HG03521 (cell line): ENCODE measurements around the gene CNNM2.
"Not testable (repeated sequence)": the region's sequence is repeated elsewhere in the genome, so short reads cannot be mapped to it uniquely, and the experiment has no call there.

Source experiments
- ATAC-seq: cut with Tn5 transposase; IDR thresholded peaks from one replicate; pipeline ENCODE4 v1.9.1; 2021; ENCODE audit warnings: mild to moderate bottlenecking, moderate library complexity; ENCODE audit not compliant: unreplicated experiment

CNNM2 gene

DNA sequence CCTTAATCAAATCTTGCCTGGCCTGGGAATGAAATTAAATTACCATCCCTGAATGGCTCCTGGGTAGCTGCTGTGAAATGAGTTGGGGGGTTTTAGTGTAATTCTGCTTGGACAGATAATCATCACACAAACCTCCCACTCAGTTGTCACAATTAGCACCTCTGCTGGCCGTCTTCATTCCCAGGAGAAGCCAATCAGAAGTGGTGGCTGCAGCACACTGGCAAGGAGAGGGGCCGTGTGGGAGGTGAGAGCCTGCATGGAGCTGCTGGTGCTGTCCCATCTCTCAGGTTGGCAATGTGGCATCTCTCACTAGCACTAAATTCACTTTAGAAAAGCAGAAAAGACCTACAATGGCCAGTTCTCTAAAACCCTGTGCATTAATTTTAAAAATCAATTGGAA lies 182.5 kb downstream of the CNNM2 start:
- ATAC-seq: no peak

DNA sequence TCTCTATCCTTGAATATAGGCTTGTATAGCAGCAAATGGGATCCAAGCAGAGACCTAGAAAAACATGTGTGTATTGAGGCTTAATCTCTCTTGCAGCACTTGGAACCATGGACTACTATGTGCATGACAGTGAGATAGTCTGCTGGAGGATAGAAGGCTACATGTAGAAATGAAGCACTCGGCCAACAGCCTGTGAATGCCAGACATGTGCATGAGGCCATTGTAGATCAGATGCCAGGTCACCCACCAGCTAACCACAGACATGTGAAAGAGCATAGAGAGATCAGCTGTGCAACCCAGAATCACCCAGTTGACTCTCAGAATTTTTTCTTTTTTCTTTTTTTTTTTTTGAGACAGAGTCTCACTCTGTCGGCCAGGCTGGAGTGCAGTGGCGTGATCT lies 184.1 kb downstream of the CNNM2 start:
- ATAC-seq: no peak

DNA sequence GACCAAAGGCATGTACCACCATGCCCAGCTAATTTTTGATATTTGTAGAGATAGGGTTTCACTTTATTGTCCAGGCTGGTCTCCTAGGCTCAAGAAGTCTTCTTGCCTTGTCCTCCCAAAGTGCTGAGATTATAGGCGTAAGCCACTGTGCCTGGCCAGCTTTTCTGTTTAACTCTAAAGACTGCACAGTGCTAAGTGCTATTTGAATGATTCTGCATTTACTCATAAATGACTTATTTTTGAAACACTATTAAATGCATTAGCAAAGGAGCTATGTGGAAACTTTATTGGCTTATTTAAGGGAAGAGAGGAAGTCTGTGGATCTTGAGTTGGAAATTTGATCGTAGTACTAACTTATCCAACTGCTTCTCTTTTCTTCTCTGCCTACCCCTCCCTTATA lies 185.9 kb downstream of the CNNM2 start:
- ATAC-seq: no peak

DNA sequence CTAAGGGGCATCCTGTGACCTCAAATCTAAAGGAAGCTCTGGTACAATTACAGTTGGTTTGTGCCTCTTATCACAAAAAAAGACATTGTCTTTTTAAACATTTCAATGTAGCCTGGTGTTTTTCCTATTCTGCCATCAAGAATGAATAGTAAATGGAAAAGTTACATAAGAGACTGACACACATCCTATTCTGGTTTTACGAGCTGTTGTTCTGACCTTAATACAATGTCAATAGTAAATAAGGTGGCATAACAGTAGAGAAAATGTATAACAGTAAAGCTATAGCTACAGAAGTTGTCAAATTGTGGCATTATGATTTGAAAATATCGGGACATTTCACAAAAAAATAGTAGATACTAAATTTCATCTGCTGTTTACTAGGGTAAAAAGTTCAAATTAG lies 186.6 kb downstream of the CNNM2 start:
- ATAC-seq: no peak

DNA sequence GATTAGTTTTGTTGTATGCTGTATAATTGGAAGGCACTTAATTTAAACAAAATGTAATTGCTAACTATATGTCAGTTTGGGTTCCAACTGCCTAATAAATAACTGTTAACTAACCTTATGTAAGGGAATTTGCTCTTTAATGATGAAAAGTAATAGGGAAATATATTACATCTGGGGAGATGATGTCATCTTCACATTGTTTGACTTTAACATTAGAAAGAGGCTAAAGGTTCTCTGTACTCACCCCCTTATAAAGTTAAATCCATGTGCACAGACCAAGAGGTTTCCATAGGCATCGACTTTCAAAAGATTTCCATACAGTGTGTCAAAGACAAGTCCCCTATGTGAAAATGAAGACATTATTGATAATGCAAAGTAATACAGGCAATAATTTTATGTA lies 187.4 kb downstream of the CNNM2 start:
- no peak for ATAC-seq

DNA sequence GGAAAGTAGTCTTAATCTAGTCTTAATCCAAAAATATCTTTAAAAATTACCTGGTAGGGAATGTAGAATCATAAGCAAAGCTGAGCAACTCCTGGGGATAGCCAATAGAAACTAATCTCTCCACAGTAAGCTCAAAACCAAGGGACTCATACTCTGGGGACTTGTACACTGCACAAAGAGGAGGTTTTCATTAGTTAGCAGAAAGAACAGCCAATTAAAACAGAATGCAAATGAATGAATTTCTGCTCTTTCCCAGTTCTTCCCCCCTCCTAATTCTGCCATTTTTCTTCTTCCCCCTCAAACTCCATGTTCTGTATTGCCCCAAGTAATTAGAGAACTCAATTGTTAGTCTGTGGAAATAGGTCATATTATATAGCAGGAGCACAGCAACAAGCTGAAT lies 188.4 kb downstream of the CNNM2 start:
- no peak for ATAC-seq

DNA sequence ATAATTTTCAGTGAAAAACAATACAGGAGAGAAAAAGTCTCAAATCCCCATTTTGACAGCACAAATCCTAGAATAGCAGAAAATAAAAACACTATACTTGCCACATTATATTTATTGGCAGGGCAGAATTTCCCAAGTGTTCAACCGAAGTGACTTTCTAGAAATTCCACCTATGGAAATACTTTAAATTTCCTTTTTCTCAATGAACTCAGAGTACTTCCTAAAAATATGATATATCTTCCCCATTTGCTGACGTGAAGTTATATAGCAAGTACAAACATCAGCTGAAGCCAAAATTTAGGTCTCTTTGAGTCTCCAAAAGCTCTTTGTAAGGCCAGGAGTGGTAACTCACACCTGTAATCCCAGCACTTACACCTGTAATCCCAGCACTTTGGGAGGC lies 191.7 kb downstream of the CNNM2 start:
- no peak for ATAC-seq

DNA sequence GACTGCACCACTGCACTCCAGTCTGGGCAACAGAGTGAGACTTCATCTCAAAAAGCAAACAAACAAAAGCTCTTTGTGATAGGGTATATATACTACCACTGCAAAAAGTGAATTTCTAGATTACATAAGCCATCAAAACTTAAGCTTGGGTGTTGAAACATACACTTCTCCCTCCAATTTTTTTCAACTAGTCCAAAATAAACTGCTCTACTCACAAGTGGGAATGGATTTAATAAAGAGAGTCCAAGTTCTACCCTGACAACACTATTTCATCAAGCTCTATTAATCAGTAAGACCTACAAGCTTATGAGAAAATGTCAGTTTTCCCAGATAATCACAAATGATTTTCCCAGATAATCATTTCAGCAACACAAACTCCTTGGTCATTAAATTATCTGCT lies 192.3 kb downstream of the CNNM2 start:
- no peak for ATAC-seq

DNA sequence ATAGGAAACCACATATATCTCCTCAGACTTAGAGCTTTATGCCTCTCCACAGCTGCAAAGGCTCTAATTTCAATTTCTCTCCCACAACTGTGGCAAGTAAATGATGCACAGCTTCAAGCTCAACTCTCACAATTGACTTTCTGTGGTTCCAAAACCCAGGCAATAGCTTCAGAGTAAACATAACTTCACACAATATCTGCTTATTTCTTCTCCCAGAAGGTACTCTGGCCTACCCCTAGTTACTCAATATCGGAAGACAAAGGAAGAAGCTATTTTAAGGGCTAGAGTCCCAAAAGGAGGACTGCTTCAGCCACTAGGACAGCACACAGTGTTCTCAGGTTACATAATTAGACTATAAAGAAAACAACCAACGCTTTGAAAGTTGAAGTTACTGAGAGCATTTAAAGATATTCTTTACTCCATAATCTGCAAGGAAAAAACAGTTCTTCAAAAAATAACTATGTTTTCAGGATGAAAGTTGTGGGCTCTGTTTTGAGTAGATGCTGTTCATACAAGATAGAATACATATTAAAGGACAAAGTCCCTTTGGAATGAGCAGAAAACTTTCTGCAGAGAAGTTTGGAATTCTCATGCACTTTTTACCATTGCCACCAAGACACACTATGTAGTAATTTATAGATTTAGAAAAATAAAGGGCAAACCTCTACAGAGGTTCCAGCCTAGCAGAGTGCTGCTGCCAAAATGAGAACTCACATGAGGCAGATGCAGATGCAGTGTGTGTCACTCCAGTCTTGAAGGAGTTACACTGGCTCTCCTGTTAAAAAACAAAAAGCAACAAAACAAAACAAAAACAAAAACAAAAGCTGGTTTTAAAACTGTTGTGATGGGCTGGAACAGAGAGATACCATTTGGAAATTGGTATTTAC lies 193.2 kb downstream of the CNNM2 start:
- peak; percentile 45 for ATAC-seq

DNA sequence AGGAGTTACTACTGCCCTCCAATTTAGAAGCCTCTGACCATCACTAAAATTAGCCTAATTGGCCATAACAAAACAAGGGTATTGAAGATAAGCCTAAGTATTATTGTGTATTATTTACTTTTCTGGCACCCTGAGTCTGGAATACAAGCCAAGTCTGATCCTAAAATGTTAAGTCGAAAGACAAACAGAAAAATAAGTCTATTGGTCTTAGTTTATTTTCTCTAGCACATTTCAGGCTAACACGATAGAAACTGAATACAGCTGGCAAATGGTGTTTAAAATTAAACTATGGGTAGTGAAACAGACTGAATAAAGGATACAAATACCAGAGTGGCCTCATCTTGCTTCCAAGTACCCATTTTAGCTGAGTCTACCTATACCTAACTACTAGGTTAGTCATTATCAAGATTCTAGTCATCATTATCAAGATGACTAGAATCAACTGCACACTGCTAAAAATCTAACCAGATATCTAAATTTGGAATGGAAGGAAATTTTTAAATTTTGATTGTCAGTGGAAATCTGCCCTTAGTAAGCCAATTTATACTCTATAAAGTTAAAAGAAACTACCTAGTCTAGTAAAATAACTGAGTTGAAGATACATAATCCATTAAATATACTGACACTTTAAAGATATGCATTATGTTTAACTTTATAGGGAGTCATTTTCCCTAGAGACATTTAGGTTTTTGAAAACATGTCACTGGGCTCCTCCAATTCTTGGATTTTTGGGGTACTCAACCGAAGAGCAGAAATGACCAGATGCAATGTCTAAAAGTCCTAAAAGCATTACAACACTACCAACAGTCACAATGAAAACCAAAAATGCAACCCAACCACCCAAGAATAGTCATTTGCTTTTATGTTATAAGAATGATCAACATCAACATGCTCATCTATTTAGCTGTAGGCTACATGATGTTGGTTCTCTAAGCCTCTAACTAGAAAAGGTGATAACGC lies 194.1 kb downstream of the CNNM2 start:
- peak; percentile 46 for ATAC-seq

DNA sequence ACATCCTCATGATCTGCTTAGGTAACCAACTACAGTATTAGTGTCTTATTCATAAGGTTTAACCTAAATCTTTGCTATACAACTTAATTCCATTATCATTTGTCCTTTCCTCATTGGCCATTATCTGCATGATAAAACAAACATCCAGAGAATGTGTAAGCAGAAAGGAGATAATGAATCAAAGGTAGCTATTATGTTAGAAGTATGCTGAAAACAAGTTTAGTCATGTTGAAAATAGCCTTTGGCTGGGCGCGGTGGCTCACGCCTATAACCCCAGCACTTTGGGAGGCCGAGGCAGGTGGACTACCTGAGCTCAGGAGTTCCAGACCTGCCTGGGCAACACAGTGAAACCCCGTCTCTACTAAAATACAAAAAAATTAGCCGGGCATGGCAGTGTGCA lies 196.8 kb downstream of the CNNM2 start:
- ATAC-seq: no peak

DNA sequence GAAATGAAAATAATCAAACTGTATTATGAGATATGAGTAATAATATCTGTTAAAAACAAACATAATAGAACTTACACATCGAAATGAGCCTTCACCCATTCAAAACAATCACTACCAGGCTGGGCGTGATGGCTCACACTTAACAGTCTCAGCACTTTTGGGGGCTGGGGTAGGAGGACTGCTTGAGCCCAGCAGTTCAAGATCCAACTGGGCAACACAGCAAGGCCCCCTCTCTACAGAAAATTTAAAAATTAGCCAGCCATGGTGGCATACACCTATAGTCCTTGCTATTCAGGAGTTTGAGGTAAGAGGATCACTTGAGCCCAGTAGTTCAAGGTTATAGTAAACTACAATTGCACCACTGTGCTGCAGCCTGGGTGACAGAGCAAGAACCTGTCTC lies 199.2 kb downstream of the CNNM2 start:
- ATAC-seq: no peak

DNA sequence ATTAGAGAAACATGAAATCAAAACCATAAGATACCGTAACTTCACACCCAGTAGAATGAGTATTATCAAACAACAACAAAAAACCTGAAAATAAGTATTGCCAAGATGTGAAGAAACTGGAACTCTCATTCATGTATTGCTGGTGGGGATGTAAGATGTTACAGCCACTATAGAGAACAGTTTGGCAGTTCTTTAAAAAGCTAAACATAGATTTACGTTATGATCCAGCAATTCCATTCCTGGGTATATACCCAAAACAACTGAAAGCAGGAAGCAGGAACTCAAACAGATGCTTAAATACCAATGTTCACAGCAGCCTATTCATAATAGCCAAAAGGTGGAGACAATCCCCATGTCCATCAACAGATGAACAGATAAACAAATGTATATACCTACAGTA lies 202.5 kb downstream of the CNNM2 start:
- ATAC-seq: no peak

DNA sequence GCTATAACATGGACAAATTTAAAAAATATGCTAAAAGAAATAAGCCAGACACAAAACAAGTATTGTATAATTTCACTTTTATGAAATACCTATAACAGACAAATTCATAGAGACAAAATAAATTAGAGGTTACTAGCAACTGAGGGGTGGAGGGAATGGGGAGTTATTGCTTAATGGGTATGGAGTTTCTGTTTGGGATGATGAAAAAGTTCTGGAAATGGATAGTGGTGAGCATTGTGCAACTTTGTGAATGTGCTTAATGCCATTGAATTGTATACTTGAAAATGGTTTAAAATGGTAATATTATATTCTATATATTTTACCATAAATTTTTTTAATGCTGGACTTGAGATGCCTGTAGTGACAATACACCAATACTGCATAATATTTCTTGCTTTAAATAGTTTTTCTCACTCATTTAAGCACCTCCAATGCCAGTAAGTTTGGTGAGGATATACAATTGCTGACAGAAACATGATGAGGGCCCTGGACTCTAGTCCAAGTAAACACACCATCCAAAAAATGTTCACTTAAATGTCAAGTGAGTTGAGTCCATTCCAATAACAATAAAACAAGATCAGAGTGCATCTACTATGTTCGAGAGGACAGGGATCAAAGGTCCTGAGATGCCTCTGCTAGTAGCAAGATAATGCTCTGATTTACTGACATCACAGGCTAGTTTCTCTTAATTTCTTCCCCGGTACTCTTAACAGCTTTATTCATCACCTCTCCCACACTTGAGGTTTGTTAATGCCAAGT lies 203.1 kb downstream of the CNNM2 start:
- ATAC-seq: no peak

DNA sequence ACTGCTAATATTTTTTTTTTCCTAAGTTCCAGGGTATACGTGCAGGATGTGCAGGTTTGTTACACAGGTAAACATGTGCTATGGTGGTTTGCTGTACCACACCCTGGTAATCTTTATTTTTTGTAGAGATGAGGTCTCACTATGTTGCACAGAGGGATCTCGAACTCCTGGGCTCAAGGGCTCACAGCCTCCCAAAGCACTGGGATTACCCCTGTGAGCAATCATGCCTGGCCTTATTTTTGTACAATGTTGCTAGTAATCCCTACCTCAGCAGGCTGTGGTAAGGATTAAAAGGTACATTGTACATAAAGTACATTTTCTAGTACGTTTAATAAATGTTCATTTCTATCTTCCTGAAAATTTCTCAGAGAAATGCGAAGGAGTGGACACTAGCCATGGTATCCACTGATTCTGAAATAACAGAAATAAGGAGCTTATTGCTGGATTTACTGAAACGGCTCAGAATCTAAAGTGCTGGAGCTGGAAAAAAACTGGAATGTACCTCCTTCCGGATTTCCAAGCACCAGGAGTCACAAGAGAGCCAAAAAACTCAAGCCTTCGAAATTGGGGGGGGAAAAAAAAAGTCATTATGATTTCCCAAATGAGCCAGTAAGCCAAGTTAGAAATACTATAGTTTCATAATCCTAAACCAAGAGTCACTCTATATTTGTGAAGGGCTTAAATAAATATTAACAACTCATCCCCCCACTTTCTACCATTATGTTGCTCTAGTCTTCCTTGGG lies 205.4 kb downstream of the CNNM2 start:
- ATAC-seq: no peak

DNA sequence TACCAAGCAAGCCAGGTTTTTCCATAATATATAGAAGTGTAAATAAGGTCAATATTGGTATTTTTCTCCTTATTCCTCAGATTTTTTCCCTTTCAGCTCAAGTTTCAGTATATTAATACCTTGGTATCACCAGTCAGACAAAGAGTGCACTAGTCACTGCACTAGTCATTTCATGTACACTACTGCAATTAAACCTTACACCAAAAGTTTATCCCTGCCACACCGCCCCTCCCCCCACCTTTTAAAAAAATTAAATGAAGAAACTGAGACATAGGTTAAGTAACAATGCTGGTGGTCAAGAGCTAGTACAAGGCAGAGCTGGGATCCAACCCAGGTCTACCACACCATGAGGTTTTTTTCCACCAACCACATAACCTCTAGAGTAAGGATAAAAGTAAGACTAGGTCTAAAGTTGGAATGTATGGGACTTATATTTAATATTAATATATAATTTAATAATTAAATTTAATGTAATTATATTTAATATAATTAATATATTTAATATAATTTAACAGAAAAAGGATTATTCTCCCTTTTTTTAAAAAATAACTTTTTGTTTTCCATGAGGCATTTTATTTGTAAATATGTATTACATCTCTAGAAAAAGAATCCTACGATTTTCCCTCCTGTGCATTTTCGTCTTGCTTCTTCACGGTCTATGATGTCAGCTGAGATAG lies 206.5 kb downstream of the CNNM2 start:
- no peak for ATAC-seq

DNA sequence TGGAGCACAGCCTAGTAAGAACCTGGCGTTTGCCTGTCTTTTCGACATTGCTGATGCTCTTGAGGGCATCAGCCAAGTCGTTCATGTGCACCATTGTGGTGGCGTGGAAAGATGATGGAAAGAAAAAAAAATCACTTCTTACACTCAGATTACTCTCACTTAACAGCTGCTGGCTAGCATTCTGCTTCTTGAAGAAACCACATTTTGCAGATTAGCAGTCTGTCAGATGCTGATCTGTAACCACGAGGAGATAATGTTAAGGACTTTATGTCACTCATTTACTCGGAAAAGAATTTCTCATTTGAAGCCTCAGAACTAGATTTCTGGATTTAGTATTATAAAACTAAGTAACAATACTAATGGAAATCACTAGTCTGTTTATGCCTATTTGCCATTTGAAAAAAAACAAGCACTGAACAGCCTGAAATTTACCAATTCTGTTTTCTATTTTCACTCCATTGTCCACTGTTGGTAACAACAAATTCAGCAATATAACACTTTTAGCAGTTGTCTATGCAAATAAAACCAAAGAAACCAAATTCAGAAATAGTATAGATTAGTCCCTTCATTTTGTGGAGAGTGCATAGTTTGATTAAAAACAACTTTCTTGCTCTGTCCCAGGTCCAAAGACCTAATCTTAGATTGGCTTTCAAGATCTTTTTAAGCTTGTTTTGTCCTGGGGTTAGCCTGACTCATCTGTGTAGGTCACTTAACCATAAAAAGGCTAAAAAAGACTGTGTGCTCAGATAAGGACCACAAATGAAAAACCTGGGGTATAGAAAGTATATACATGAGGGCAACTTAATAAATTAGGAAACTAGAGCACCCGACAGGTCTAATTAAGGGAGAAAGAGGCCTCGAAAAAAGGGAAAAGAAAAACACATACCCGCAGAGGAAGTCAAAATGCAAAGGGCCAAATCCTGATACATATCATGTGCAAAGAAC lies 207.5 kb downstream of the CNNM2 start:
- peak; percentile 72 for ATAC-seq

DNA sequence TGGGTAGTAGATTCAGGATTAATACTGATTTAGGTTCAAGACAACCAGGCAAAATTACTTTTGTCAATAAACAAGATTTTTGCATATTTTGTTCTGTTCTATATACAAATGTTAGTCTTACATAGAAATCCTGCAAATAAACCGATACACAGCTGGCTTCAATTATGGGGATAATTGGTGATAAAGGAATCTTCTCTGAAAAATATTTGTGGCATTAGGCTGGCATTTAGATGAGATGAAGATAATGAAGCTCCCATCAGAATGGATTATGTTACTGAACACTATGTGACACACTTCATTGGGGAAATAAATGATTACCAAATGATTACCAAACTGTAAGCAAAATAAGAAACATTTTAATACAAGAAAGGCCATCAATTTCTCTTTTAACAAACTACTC lies 209.1 kb downstream of the CNNM2 start:
- ATAC-seq: no peak

DNA sequence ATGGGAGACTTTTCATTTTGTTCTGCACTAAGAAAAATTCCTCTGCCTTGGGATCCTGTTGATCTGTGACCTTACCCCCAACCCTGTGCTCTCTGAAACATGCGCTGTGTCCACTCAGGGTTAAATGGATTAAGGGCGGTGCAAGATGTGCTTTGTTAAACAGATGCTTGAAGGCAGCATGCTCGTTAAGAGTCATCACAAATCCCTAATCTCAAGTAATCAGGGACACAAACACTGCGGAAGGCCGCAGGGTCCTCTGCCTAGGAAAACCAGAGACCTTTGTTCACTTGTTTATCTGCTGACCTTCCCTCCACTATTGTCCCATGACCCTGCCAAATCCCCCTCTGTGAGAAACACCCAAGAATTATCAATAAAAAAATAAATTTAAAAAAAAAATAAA lies 212.1 kb downstream of the CNNM2 start:
- not testable (repeated sequence) for ATAC-seq
